ENCODE results near the gene TCEA3. TPM values are rescaled to one million over a fixed set of nuclear protein-coding genes. Genes with fewer than 3 reads are reported as not detected.

TCEA3 gene
- total and polyA plus RNA-seq, 10 of the 15 experiments (the other 5 are each of a cell fraction or from before 2014, with no cell fraction given): 0.06 to 0.23 (median 0.08) TPM; not detected in 7

DNA sequence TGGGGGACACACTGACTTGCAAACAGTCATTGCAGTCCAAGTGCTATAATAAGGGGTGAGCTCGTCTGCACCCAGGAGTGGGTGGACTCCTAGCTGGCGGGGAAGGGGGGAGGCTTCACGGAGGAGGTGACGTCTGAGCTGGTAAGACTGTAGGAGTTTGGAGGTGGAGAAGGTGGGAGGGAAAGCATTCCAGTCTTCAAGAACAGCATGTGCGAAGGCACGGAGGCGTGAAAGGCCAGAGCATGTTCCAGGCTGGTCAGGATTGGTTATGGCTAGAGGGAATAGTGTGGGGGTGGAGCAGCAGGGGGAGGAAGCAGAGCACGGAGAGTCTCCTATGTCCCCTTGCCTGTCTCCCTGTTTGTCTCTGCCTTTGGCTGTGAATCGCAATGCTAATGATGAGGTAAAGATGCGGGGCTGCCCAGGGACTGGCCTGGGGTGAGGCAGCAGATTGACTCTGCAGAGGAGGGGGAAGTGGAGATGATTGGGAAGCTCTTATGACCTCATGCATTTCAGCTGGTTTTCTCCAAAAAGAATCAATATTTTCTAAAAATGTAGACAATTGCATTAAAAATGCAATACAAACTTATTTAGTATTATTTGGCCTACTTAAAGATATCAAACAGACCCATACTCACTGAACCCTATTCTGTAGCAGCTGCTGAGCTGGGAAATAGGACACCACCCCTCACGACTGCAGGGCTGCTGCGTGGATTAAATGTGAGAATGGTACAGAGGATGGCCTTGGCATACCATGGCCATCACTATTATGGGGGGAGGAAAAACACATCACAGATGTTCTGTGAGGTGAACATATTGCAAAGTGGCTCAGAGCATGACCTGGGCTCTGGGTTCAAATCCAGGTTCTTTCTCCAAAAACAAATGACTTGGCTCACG lies 52.3 kb downstream of the TCEA3 start (continued):
- no peak for TF ChIP-seq POLR2AphosphoS2 (IDR thresholded peaks at IDR 0.05; ENCODE audit: low read depth, low read length)
- TF ChIP-seq ZNF384 (IDR thresholded peaks at IDR 0.05; ENCODE audit: borderline replicate concordance, low read depth, low read length): no peak
- no peak for TF ChIP-seq E2F8 (IDR thresholded peaks at IDR 0.05; ENCODE audit: low read depth, partially characterized antibody)
- TF ChIP-seq NR2C1 (IDR thresholded peaks at IDR 0.05): no peak
- no peak for TF ChIP-seq RUNX3 (IDR thresholded peaks at IDR 0.05; ENCODE audit: low read length)
- no peak for TF ChIP-seq FOS (IDR thresholded peaks at IDR 0.05; ENCODE audit: borderline replicate concordance, extremely low read depth, insufficient read length)
- no peak for TF ChIP-seq TARDBP (IDR thresholded peaks at IDR 0.05; ENCODE audit: borderline replicate concordance)
- TF ChIP-seq ZBTB33 (IDR thresholded peaks at IDR 0.05): no peak
